Measurements from ENCODE around the gene EIF4ENIF1. TPM values are rescaled to one million over a fixed set of nuclear protein-coding genes. Genes with fewer than 3 reads are reported as not detected.

The EIF4ENIF1 gene
- total RNA-seq (10 to 100 TPM; 24.8 to 34.2 (median 26.6) TPM), polyA plus RNA-seq (10 to 100 TPM in 2 of 3 donors, 1 to 10 TPM in 1; 9.2 to 23.4 (median 10.4) TPM)
- long read RNA-seq, donor 1, transcript EIF4ENIF1-201 (19 exons, 3,544 nt): major isoform, 5 of 14 reads
- long read RNA-seq, donor 1, partial matches to known transcripts: 9 of 14 reads
- long read RNA-seq, donor 1, other reads (novel, unspliced or antisense): 0 of 14 reads
- long read RNA-seq, donor 2, transcript EIF4ENIF1-201 (19 exons, 3,544 nt): major isoform, 10 of 45 reads
- long read RNA-seq, donor 2, partial matches to known transcripts: 15 of 45 reads
- long read RNA-seq, donor 2, other reads (novel, unspliced or antisense): 20 of 45 reads

GRCh38 chr22:31489632-31490495 is at the start of gene EIF4ENIF1:
Gene EIF4ENIF1, minus strand, starts transcription at chr22:31489842. Its CDS starts 1,124 bp downstream, at chr22:31488718.
- Histone ChIP-seq H3K36me3 (ENCODE audit: insufficient read depth in 1 of 2, low read depth in 1 of 2) (peaks cover 2 to 30% of the 10 kb centered on the region in 2 donors), H3K9me3 (no peaks in the 10 kb centered on the region), H3K4me3 (peak within 1 kb of the TSS; percentile 92), H3K27me3 (ENCODE audit: insufficient read depth in 3 of 3, low read length in 2 of 3) (no peaks in the 10 kb centered on the region), H3K4me1 (peaks cover 40% of the 10 kb centered on the region), H3K27ac (peak within 1 kb of the TSS; percentile 98)
- peak; percentile 91 to 94 for DNase-seq
- ATAC-seq: peak; percentile 92 to 95 (median 94)
- intact Hi-C loops (cut with DNase I): loop anchor here in 1 of 2 donors (10.0 kb wide), 1 partner anchor 145 kb away; the partner anchor contains the start of gene PATZ1
- TF ChIP-seq CTCF (IDR thresholded peaks at IDR 0.05): no peak
- 0 to 1% (median 0%) methylated on average over 60 to 100 of the region's 100 CpGs for WGBS, 3 donors

GRCh38 chr22:31538815-31539214 is 49.2 kb upstream of the EIF4ENIF1 start:
- WGBS, 3 donors: 88 to 98% (median 89%) methylated on average over 5 of the region's 5 CpGs

GRCh38 chr22:31537019-31537535 is 47.4 kb upstream of the EIF4ENIF1 start:
- Histone ChIP-seq H3K4me3 (no peak overlapping the region), H3K9me3 (no peaks in the 10 kb centered on the region), H3K27ac (no peak overlapping the region), H3K36me3 (ENCODE audit: insufficient read depth in 1 of 2, low read depth in 1 of 2) (no peaks in the 10 kb centered on the region), H3K4me1 (no peaks in the 10 kb centered on the region), H3K27me3 (ENCODE audit: insufficient read depth in 3 of 3, low read length in 2 of 3) (no peaks in the 10 kb centered on the region)
- intact Hi-C loops (cut with DNase I): no loop called here
- no peak for TF ChIP-seq CTCF (IDR thresholded peaks at IDR 0.05)
- DNase-seq (no peak), ATAC-seq (no peak)
- WGBS, 3 donors: 78 to 81% (median 80%) methylated on average over 8 of the region's 8 CpGs

More at GRCh38 chr22:31538815-31539214, 49.2 kb upstream of the EIF4ENIF1 start:
- Histone ChIP-seq H3K27ac (no peak overlapping the region), H3K4me1 (no peaks in the 10 kb centered on the region), H3K36me3 (ENCODE audit: insufficient read depth in 1 of 2, low read depth in 1 of 2) (no peaks in the 10 kb centered on the region), H3K27me3 (ENCODE audit: insufficient read depth in 3 of 3, low read length in 2 of 3) (no peaks in the 10 kb centered on the region), H3K4me3 (no peak overlapping the region), H3K9me3 (no peaks in the 10 kb centered on the region)
- ATAC-seq (no peak), DNase-seq (no peak)
- no peak for TF ChIP-seq CTCF (IDR thresholded peaks at IDR 0.05)
- intact Hi-C loops (cut with DNase I): no loop called here

GRCh38 chr22:31533374-31533773 is 43.7 kb upstream of the EIF4ENIF1 start:
- Histone ChIP-seq H3K36me3 (ENCODE audit: insufficient read depth in 1 of 2, low read depth in 1 of 2) (no peaks in the 10 kb centered on the region), H3K27me3 (ENCODE audit: insufficient read depth in 3 of 3, low read length in 2 of 3) (no peaks in the 10 kb centered on the region), H3K27ac (no peak overlapping the region), H3K9me3 (no peaks in the 10 kb centered on the region), H3K4me1 (no peaks in the 10 kb centered on the region), H3K4me3 (no peak overlapping the region)
- no peak for TF ChIP-seq CTCF (IDR thresholded peaks at IDR 0.05)
- ATAC-seq (no peak), DNase-seq (no peak)
- intact Hi-C loops (cut with DNase I): no loop called here
- WGBS, 3 donors: 58 to 70% (median 66%) methylated on average over 5 of the region's 5 CpGs
